ENCODE results near the gene PGAP3.
"Not testable (repeated sequence)": the region's sequence is repeated elsewhere in the genome, so short reads cannot be mapped to it uniquely, and the experiment has no call there.

Gene PGAP3

GRCh38 chr17:39715375-39716072 lies 27.7 kb upstream of the PGAP3 start:
- no peak for DNase-seq (ENCODE audit: low spot score)

GRCh38 chr17:39714234-39714633 lies 26.4 kb upstream of the PGAP3 start:
- DNase-seq (ENCODE audit: low spot score), result no peak

- DNase-seq (ENCODE audit: low spot score), result no peak
These were observed 24.0 kb upstream of the PGAP3 start for GRCh38 chr17:39711851-39712250.

- not testable (repeated sequence) for DNase-seq (ENCODE audit: low spot score)
These were observed 23.2 kb upstream of the PGAP3 start for GRCh38 chr17:39711071-39711470.

- no peak for DNase-seq (ENCODE audit: low spot score)
These were observed 22.4 kb upstream of the PGAP3 start for GRCh38 chr17:39709998-39710964.

GRCh38 chr17:39709319-39709997 lies 21.6 kb upstream of the PGAP3 start:
- DNase-seq (ENCODE audit: low spot score), result no peak

- DNase-seq (ENCODE audit: low spot score), result no peak
These were observed 19.1 kb upstream of the PGAP3 start for GRCh38 chr17:39706921-39707337.

- no peak for DNase-seq (ENCODE audit: low spot score)
These were observed 18.5 kb upstream of the PGAP3 start for GRCh38 chr17:39706383-39706782.

- DNase-seq (ENCODE audit: low spot score), result no peak
These were observed 18.0 kb upstream of the PGAP3 start for GRCh38 chr17:39705786-39706348.

- DNase-seq (ENCODE audit: low spot score), result no peak
These were observed 17.1 kb upstream of the PGAP3 start for GRCh38 chr17:39704821-39705551.

- DNase-seq (ENCODE audit: low spot score), result no peak
These were observed 16.1 kb upstream of the PGAP3 start for GRCh38 chr17:39703913-39704312.

GRCh38 chr17:39702901-39703893 lies 15.3 kb upstream of the PGAP3 start:
- no peak for DNase-seq (ENCODE audit: low spot score)

GRCh38 chr17:39701784-39702422 lies 14.0 kb upstream of the PGAP3 start:
- DNase-seq (ENCODE audit: low spot score), result no peak

GRCh38 chr17:39701012-39701783 lies 13.3 kb upstream of the PGAP3 start:
- no peak for DNase-seq (ENCODE audit: low spot score)

GRCh38 chr17:39700148-39700987 lies 12.5 kb upstream of the PGAP3 start:
- no peak for DNase-seq (ENCODE audit: low spot score)

GRCh38 chr17:39699818-39700147 lies 11.9 kb upstream of the PGAP3 start, which contains the start of gene ERBB2:
TSS of gene ERBB2 (plus strand) at chr17:39700064. CDS start at chr17:39700239, 175 bp downstream.
- DNase-seq (ENCODE audit: low spot score), result no peak

GRCh38 chr17:39699157-39699817 lies 11.4 kb upstream of the PGAP3 start:
- not testable (repeated sequence) for DNase-seq (ENCODE audit: low spot score)

Data from activated CD4-positive, alpha-beta T cell treated with anti-CD3 and anti-CD28 coated beads, Interleukin-2, Interleukin-4, amounts not matched to agents 100 ng/mL and 50 ng/mL, durations not matched to agents 16 hours and 8 hours (primary cell).